Liver (tissue), 9 donors: ENCODE results near the gene ABCE1. TPM values are rescaled to one million over a fixed set of nuclear protein-coding genes. Genes with fewer than 3 reads are reported as not detected.

Experiments
- DNase-seq: peaks from one replicate; pipeline ENCODE4 v3.0.0-alpha.2; 2017; ENCODE audit warnings: low spot score
- H3K27ac ChIP-seq, 2 donors: one replicate each; pipeline ENCODE4 v1.7.0; 2013; ENCODE audit warnings: inconsistent platforms in 2 of 2, low read length in 2 of 2, control low read depth in 1 of 2, low read depth in 1 of 2, mild to moderate bottlenecking in 1 of 2
- H3K27me3 ChIP-seq, 4 donors: one replicate each; pipeline versions ENCODE4 v1.6.1 to v1.7.0; 2013; ENCODE audit warnings: low read length in 3 of 4, inconsistent platforms in 1 of 4, mild to moderate bottlenecking in 1 of 4, moderate library complexity in 1 of 4; ENCODE audit not compliant: control insufficient read depth in 4 of 4, insufficient read depth in 4 of 4
- H3K36me3 ChIP-seq, 4 donors: one replicate each; pipeline versions ENCODE4 v1.6.1 to v1.7.0; 2013; ENCODE audit warnings: low read length in 3 of 4, mild to moderate bottlenecking in 3 of 4, low read depth in 1 of 4, moderate library complexity in 1 of 4; ENCODE audit not compliant: control insufficient read depth in 4 of 4, insufficient read depth in 3 of 4
- H3K4me1 ChIP-seq, 4 donors: one replicate each; pipeline versions ENCODE4 v1.6.1 to v1.7.0; 2013; ENCODE audit warnings: low read length in 3 of 4, mild to moderate bottlenecking in 3 of 4, moderate library complexity in 1 of 4; ENCODE audit not compliant: control insufficient read depth in 4 of 4, insufficient read depth in 4 of 4
- H3K4me3 ChIP-seq, 3 donors: one replicate each; pipeline versions ENCODE4 v1.6.1 to v1.7.0; 2013; ENCODE audit warnings: low read length in 3 of 3, control low read depth in 1 of 3, low read depth in 1 of 3, mild to moderate bottlenecking in 1 of 3
- H3K9ac ChIP-seq, 2 donors: one replicate each; pipeline ENCODE4 v1.7.0; 2013; ENCODE audit warnings: low read length in 2 of 2, mild to moderate bottlenecking in 2 of 2, moderate library complexity in 2 of 2, control low read depth in 1 of 2, low read depth in 1 of 2
- H3K9me3 ChIP-seq, 4 donors: one replicate each; pipeline versions ENCODE4 v1.6.1 to v1.7.0; 2013; ENCODE audit warnings: low read length in 3 of 4; ENCODE audit not compliant: control insufficient read depth in 4 of 4
- EGR1 ChIP-seq, 2 donors: IDR thresholded peaks; 2 replicates each; pipeline ENCODE4 v1.6.1; 2016 to 2018; ENCODE audit warnings: antibody characterized with exemption in 2 of 2, low read depth in 2 of 2
- FOXA1 ChIP-seq: IDR thresholded peaks from 2 replicates; pipeline ENCODE4 v1.6.1; 2016; ENCODE audit warnings: antibody characterized with exemption
- FOXA2 ChIP-seq: IDR thresholded peaks from 2 replicates; pipeline ENCODE4 v1.6.1; 2016; ENCODE audit warnings: antibody characterized with exemption
- GABPA ChIP-seq, 2 donors: IDR thresholded peaks in 1 of 2; conservative IDR thresholded peaks in 1 of 2; 2 replicates each; pipeline ENCODE4 v1.6.1; 2016; ENCODE audit warnings: antibody characterized with exemption in 2 of 2, mild to moderate bottlenecking in 1 of 2, moderate library complexity in 1 of 2
- HNF4A ChIP-seq, 2 donors: conservative IDR thresholded peaks; 2 replicates each; pipeline ENCODE4 v1.6.1; 2016; ENCODE audit warnings: antibody characterized with exemption in 2 of 2, mild to moderate bottlenecking in 2 of 2
- HNF4G ChIP-seq: IDR thresholded peaks from 2 replicates; pipeline ENCODE4 v1.6.1; 2016; ENCODE audit warnings: antibody characterized with exemption
- JUND ChIP-seq, 2 donors: IDR thresholded peaks; 2 replicates each; pipeline ENCODE4 v1.6.1; 2016; ENCODE audit warnings: antibody characterized with exemption in 2 of 2
- NR2F2 ChIP-seq: IDR thresholded peaks from 2 replicates; pipeline ENCODE4 v1.6.1; 2016; ENCODE audit warnings: antibody characterized with exemption
- RAD21 ChIP-seq, 2 donors: IDR thresholded peaks; 2 replicates each; pipeline ENCODE4 v1.6.1; 2016; ENCODE audit warnings: antibody characterized with exemption in 2 of 2, mild to moderate bottlenecking in 2 of 2
- REST ChIP-seq: IDR thresholded peaks from 2 replicates; pipeline ENCODE4 v1.6.1; 2016; ENCODE audit warnings: antibody characterized with exemption, mild to moderate bottlenecking
- RXRA ChIP-seq, 2 donors: IDR thresholded peaks; 2 replicates each; pipeline ENCODE4 v1.6.1; 2017 to 2018; ENCODE audit warnings: antibody characterized with exemption in 2 of 2, mild to moderate bottlenecking in 1 of 2
- SP1 ChIP-seq: IDR thresholded peaks from 2 replicates; pipeline ENCODE4 v1.6.1; 2018; ENCODE audit warnings: antibody characterized with exemption, mild to moderate bottlenecking
- TAF1 ChIP-seq: conservative IDR thresholded peaks from 2 replicates; pipeline ENCODE4 v1.6.1; 2016; ENCODE audit warnings: antibody characterized with exemption, mild to moderate bottlenecking
- YY1 ChIP-seq: IDR thresholded peaks from 2 replicates; pipeline ENCODE4 v1.6.1; 2016; ENCODE audit warnings: antibody characterized with exemption, mild to moderate bottlenecking
- ZBTB33 ChIP-seq: IDR thresholded peaks from 2 replicates; pipeline ENCODE4 v1.6.1; 2016; ENCODE audit warnings: antibody characterized with exemption
- WGBS: extraction: QIAGEN DNeasy Blood & Tissue Kit; methylation state at CpG from one replicate; pipeline ENCODE4 v1.1.7; 2013; 5-methylcytosine and 5-hydroxymethylcytosine counted together
- polyA plus RNA-seq, 2 donors: library from polyadenylated mRNA; stranded (reverse) in 1 of 2; unstranded in 1 of 2; fragments of 200-250 nt in 1 of 2; fragments of >200 nt in 1 of 2; fragmentation: Nextera tagmentation in 1 of 2; extraction: Ambion mirVana in 1 of 2; gene quantifications; one replicate each; pipeline versions ENCODE4 v1.2.1 to v1.2.3, GENCODE V29; 2013 to 2015
- total RNA-seq, 2 donors: library from RNA; depleted of rRNA; stranded (reverse); fragments of >200 nt; gene quantifications; one replicate each; pipeline ENCODE4 v1.2.3, GENCODE V29; 2014
- TF ChIP-seq, protein P1 (sequence below): IDR thresholded peaks from 2 replicates; pipeline ENCODE4 v1.6.1; 2016; ENCODE audit warnings: antibody characterized with exemption
- TF ChIP-seq, protein P2 (sequence below): IDR thresholded peaks from 2 replicates; pipeline ENCODE4 v1.6.1; 2016; ENCODE audit warnings: antibody characterized with exemption
- donor health status: healthy.
- donor health status: healthy.
- donor health status: healthy.
- donor health status: healthy.
- donor health status: healthy.

ABCE1 gene
- total and polyA plus RNA-seq, 4 donors = 12.7 to 59.8 (median 31.0) TPM

DNA sequence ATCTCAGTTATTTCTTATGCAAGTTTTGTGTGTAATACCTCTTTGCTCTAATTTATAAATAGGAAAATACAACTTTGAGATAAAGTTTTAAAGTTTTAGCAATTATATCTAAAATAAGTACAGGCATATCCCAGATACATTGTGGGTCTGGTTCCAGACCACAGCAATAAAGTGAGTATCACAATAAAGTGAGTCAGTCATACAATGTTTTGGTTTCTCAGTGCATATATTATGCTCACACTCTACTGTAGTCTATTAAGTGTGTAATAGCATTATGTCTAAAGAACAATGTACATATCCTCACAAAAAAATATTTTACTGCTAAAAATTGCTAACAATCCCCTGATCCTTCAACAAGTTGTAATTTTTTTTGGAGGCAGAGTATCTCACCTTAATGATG is 49.3 kb upstream of the ABCE1 start:
- Histone ChIP-seq H3K9ac (no peak overlapping the region), H3K4me1 (no peaks in the 10 kb centered on the region), H3K9me3 (no peaks in the 10 kb centered on the region), H3K27me3 (no peaks in the 10 kb centered on the region), H3K4me3 (no peak overlapping the region), H3K27ac (no peak overlapping the region), H3K36me3 (peaks cover 0 to 4% (median 0%) of the 10 kb centered on the region in 4 donors)
- no peak for DNase-seq
- TF ChIP-seq FOXA2 = no peak
- no peak for TF ChIP-seq FOXA1
- TF ChIP-seq, protein P1, sequence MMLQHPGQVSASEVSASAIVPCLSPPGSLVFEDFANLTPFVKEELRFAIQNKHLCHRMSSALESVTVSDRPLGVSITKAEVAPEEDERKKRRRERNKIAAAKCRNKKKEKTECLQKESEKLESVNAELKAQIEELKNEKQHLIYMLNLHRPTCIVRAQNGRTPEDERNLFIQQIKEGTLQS = no peak
- TF ChIP-seq, protein P2, sequence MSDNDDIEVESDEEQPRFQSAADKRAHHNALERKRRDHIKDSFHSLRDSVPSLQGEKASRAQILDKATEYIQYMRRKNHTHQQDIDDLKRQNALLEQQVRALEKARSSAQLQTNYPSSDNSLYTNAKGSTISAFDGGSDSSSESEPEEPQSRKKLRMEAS = no peak
- TF ChIP-seq SP1 = no peak
- TF ChIP-seq EGR1 (IDR thresholded peaks at IDR 0.05; ENCODE audit: low read depth in 2 of 2) = no peak
- TF ChIP-seq TAF1 = no peak
- no peak for TF ChIP-seq ZBTB33
- no peak for TF ChIP-seq NR2F2
- no peak for TF ChIP-seq GABPA (IDR thresholded peaks at IDR 0.05 in 1 of 2, conservative IDR thresholded peaks at IDR 0.05 in 1 of 2)
- TF ChIP-seq RAD21 (IDR thresholded peaks at IDR 0.05) = no peak
- no peak for TF ChIP-seq REST

- 100% methylated on average over 1 of the region's 1 CpG for WGBS
- Histone ChIP-seq H3K27me3 (no peaks in the 10 kb centered on the region), H3K36me3 (peaks cover 0 to 4% (median 0%) of the 10 kb centered on the region in 4 donors), H3K4me3 (no peak overlapping the region), H3K9me3 (no peaks in the 10 kb centered on the region), H3K9ac (no peak overlapping the region), H3K27ac (no peak overlapping the region), H3K4me1 (no peaks in the 10 kb centered on the region)
- no peak for DNase-seq
- TF ChIP-seq JUND (IDR thresholded peaks at IDR 0.05) = no peak
- no peak for TF ChIP-seq NR2F2
- TF ChIP-seq YY1 = no peak
- TF ChIP-seq, protein P1 = no peak
- no peak for TF ChIP-seq GABPA (IDR thresholded peaks at IDR 0.05 in 1 of 2, conservative IDR thresholded peaks at IDR 0.05 in 1 of 2)
- TF ChIP-seq ZBTB33 = no peak
- TF ChIP-seq HNF4G = no peak
- no peak for TF ChIP-seq HNF4A (conservative IDR thresholded peaks at IDR 0.05)
- no peak for TF ChIP-seq REST
- no peak for TF ChIP-seq FOXA1
- no peak for TF ChIP-seq RAD21 (IDR thresholded peaks at IDR 0.05)
- TF ChIP-seq, protein P2 = no peak
- no peak for TF ChIP-seq RXRA (IDR thresholded peaks at IDR 0.05)
- TF ChIP-seq FOXA2 = no peak
- TF ChIP-seq TAF1 = no peak
- TF ChIP-seq SP1 = no peak
Observed at GRCh38 chr4:145049241-145049640, 48.9 kb upstream of the ABCE1 start.
